Dendritic cell treated with granulocyte-macrophage colony-stimulating factor and Interleukin-4, amounts not matched to agents 40 ng/mL and 50 ng/mL, for 4 days (primary cell): ENCODE results near the gene UBQLN4.
"Not testable (repeated sequence)": the region's sequence is repeated elsewhere in the genome, so short reads cannot be mapped to it uniquely, and the experiment has no call there.

Experiments used
- H3K27ac Mint-ChIP-seq: one replicate; pipeline ENCODE4 v1.8.0; 2022; ENCODE audit warnings: mild to moderate bottlenecking, mixed read lengths
- H3K27me3 Mint-ChIP-seq: one replicate; pipeline ENCODE4 v1.8.0; 2022; ENCODE audit warnings: mild to moderate bottlenecking, mixed read lengths
- H3K36me3 Mint-ChIP-seq: one replicate; pipeline ENCODE4 v1.8.0; 2022; ENCODE audit warnings: low read depth, mixed read lengths
- H3K4me1 Mint-ChIP-seq: one replicate; pipeline ENCODE4 v1.8.0; 2022; ENCODE audit warnings: low read depth, mixed read lengths
- H3K4me3 Mint-ChIP-seq: one replicate; pipeline ENCODE4 v1.8.0; 2022; ENCODE audit warnings: mild to moderate bottlenecking, moderate library complexity, mixed read lengths
- H3K9me3 Mint-ChIP-seq: one replicate; pipeline ENCODE4 v1.8.0; 2022; ENCODE audit warnings: mixed read lengths
- intact Hi-C: fragments of 100-400 bp; cut with micrococcal nuclease; formaldehyde crosslinking; loops from one replicate; pipeline ENCODE4 v1.15.0; 2022

UBQLN4 gene

DNA sequence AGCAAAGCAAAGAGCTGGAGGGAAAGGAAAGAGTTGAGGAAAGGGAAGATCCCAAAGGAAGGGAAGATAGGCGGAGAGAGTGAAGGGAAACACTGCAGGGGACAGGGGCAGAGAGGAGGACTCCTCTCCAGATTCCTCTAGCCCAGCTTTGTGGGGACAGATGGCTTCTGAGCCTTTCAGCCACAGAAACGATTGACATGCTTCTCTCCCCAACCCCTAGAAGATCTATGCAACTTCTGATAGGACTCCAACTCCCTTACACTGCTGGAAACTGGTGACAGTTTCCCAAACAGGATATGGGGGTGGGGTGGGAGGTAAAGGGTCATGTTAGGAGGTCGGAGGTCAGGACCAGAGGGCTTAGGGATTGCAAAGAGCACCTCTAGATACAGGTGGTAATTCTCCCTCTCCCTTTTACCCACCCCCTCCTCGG, 22.2 kb upstream of the UBQLN4 start:
- peak overlapping the region; percentile 14 for H3K27ac Mint-ChIP-seq
- H3K4me3 Mint-ChIP-seq, result no peak overlapping the region
- H3K4me1 Mint-ChIP-seq, result peaks cover 21% of the 10 kb centered on the region
- no peaks in the 10 kb centered on the region for H3K36me3 Mint-ChIP-seq
- H3K9me3 Mint-ChIP-seq, result no peaks in the 10 kb centered on the region
- intact Hi-C loops, result no loop called here
- peaks cover 84% of the 10 kb centered on the region for H3K27me3 Mint-ChIP-seq

DNA sequence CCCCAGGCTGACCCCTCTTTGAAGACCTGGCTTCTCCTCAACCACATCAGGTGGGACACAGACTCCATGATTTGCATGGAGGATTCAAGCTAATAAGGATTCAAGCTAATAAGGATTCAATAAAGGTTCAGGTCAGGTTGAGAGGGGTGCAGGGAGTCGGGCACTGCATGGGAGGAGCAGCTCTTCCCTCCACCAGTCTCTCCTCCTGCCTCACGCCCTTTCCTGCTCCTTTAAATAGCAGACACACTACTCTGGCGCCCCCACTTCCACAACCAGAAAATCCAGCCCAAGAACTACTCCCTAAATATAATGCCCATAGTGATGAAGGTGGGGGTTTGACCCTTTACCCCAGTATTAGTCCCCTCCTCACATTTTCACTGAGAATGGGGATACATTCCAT, 21.6 kb upstream of the UBQLN4 start:
- H3K36me3 Mint-ChIP-seq, result no peaks in the 10 kb centered on the region
- no peak overlapping the region for H3K4me3 Mint-ChIP-seq

DNA sequence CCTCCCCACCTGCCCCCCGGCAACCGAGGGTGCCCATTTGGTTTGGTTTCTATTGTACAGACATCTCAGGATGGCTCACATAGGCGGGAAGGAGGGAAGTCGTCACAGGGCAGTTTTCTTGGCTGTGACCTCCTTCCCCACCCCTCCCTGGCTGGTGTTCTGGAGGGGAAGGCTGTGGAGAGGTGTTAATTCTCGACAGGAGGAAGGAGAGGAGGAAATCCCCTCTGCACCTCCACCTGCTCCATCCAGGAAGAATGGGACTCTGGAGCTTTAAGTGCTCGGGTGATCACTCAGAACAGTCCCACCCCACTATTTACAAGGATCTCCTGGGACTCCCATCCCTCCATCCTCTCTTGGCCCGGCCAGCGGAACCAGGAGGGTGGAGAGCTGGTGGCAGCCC, 21.1 kb upstream of the UBQLN4 start:
- Mint-ChIP-seq H3K9me3 (no peaks in the 10 kb centered on the region), H3K4me1 (peaks cover 24% of the 10 kb centered on the region), H3K27me3 (peaks cover 80% of the 10 kb centered on the region), H3K4me3 (no peak overlapping the region), H3K27ac (no peak overlapping the region), H3K36me3 (no peaks in the 10 kb centered on the region)
- intact Hi-C loops, result no loop called here

More for the DNA sequence above, 21.6 kb upstream of the UBQLN4 start:
- Mint-ChIP-seq H3K4me1 (peaks cover 21% of the 10 kb centered on the region), H3K27me3 (peaks cover 84% of the 10 kb centered on the region), H3K9me3 (no peaks in the 10 kb centered on the region), H3K27ac (peak overlapping the region; percentile 14)
- intact Hi-C loops, result no loop called here

DNA sequence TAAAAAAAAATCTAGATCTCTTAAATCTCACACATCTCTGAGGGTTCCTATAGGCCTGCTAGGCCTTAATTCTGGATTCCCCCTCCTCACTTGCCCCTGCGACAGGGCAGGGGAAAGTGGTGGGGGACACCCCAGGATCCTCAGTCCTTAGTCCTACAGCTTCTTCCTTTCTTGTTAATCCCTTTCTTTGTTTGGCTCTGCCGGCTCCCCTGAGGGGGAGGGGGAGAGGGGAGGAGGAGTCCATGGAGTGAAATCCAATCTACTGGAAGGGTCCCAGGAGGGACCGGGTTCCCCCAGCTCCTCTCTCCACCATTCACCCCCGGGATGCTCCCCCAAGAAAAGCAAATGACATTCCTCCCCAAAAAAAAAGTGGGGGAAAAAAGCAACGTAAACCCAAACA, 20.1 kb upstream of the UBQLN4 start:
- Mint-ChIP-seq H3K27me3 (peaks cover 71% of the 10 kb centered on the region), H3K27ac (no peak overlapping the region), H3K4me3 (no peak overlapping the region), H3K36me3 (no peaks in the 10 kb centered on the region), H3K4me1 (peaks cover 27% of the 10 kb centered on the region), H3K9me3 (no peaks in the 10 kb centered on the region)
- intact Hi-C loops, result no loop called here

DNA sequence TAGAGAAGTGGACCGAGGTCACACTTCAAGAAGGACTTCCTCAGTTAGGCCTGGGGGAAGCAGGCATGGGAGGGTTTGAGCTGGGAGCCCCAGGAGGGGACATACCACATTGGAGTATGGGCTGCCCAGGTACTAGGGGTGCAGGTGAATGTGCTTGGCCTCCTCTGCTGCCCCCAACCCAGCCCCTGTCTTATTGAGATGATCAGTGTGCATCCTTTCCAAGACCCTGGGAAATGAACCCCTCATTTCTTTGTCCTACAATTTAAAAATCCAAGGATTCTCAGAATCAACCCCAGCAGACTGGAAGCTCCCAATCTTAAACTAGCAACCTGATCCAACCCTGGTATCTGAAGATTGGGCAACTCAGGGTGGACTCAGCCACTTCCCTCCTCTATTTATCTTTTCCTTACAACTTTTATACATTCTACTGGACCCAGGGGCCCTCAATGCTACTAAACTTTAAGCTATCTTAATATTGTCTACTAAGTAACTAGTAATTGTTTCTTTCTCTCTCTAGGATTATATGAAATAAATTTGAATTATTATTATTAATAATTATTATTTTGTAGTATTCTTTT, 19.6 kb upstream of the UBQLN4 start:
- H3K27me3 Mint-ChIP-seq, result peaks cover 67% of the 10 kb centered on the region
- no peak overlapping the region for H3K4me3 Mint-ChIP-seq
- peaks cover 27% of the 10 kb centered on the region for H3K4me1 Mint-ChIP-seq
- H3K9me3 Mint-ChIP-seq, result no peaks in the 10 kb centered on the region
- intact Hi-C loops, result no loop called here
- no peaks in the 10 kb centered on the region for H3K36me3 Mint-ChIP-seq
- no peak overlapping the region for H3K27ac Mint-ChIP-seq

DNA sequence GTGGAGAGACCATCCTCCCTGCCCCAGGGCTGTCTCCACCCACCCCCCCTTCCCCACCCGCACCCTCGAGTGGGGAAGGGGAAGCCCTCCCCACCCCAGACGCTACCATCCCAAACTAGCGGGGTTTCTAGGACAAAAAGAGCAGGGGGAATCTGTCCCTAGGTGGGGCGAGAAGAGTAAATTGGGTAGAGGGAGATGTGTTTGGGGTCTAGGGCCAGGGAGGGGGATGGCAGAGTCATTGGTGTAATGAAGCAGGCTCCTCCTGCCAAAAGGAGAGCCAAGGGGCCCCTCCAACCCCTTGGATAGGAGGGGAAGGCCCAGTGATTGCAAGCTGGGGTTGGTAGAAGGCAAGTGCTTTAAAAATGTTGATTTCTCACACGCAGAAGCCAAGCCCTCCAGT, 18.7 kb upstream of the UBQLN4 start:
- Mint-ChIP-seq H3K36me3 (no peaks in the 10 kb centered on the region), H3K4me3 (no peak overlapping the region), H3K27ac (no peak overlapping the region), H3K4me1 (peaks cover 27% of the 10 kb centered on the region), H3K27me3 (peaks cover 60% of the 10 kb centered on the region), H3K9me3 (no peaks in the 10 kb centered on the region)
- intact Hi-C loops, result no loop called here

DNA sequence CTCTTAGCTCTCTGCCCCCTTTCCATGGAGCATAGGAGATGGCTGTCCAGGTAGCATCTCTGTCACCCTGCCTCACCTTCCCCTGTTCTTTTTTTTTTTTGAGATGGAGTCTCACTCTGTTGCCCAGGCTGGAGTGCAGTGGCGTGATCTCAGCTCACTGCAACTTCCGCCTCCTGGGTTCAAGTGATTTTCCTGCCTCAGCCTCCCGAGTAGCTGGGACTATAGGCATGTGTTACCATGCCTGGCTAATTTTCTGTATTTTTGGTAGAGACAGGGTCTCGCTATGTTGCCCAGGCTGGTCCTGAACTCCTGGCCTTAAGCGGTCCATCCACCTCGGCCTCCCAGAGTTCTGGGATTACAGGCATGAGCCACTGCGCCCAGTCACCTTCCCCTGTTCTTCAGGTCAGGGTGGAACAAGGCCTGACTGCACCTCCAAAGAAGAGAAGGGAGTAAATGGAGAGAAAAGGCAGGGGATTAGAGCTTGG, 17.8 kb upstream of the UBQLN4 start:
- H3K27ac Mint-ChIP-seq, intact Hi-C loops, H3K36me3 Mint-ChIP-seq, H3K4me3 Mint-ChIP-seq, H3K9me3 Mint-ChIP-seq: not testable (repeated sequence)
- H3K27me3 Mint-ChIP-seq, result peaks cover 51% of the 10 kb centered on the region
- H3K4me1 Mint-ChIP-seq, result peaks cover 20% of the 10 kb centered on the region

DNA sequence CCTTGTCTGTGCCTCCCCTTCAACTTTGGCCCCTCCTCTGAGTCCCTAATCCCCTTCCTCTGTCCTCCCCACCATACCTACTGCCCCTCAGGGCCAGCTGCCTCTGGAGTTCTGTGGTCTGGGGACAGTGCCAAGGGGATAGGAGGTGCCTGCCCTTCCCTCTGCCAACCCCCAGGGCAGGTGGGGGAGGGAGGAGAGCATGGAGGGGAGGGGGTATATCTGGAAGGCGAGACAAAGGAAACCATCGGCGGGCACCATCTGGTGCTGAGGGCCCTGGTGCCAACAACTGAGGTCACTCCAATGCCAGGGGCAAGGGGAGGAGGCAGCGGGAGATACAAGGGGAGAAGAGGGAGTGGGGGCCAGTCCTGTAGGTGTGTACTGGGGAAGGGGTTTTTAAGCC, 16.9 kb upstream of the UBQLN4 start:
- H3K4me1 Mint-ChIP-seq, result peaks cover 16% of the 10 kb centered on the region
- no peaks in the 10 kb centered on the region for H3K36me3 Mint-ChIP-seq
- no peak overlapping the region for H3K27ac Mint-ChIP-seq
- intact Hi-C loops, result no loop called here
- no peak overlapping the region for H3K4me3 Mint-ChIP-seq
- H3K27me3 Mint-ChIP-seq, result peaks cover 43% of the 10 kb centered on the region
- no peaks in the 10 kb centered on the region for H3K9me3 Mint-ChIP-seq

DNA sequence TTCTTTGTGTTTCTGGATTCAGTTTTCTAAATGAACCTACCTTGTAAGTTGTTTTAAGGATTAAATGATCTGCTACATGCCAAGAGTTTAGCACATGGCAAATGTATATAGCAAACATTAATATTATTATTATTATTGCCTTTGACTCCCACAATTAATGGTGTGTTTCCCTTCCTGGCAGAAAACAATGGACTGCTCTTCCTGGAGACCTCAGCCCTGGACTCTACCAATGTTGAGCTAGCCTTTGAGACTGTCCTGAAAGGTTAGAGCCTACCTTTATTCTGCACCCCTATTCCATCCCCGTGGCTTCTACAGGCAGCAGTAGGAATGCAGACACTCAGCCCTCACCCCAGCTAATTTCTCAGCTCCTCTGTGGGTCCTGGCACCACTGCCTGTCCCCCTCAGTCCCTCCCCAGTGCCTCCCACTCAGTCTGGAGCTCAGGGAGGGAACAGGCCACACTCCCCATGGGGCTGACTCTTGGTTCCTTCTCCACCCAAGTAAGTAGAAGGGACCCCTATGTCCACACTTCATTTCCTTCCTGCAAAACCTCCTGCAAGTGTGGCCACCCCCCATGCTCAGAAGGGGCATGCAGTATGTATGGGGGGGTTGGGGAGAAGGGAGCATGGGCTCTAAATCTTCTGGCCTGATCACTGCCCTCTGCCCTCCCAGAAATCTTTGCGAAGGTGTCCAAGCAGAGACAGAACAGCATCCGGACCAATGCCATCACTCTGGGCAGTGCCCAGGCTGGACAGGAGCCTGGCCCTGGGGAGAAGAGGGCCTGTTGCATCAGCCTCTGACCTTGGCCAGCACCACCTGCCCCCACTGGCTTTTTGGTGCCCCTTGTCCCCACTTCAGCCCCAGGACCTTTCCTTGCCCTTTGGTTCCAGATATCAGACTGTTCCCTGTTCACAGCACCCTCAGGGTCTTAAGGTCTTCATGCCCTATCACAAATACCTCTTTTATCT, 16.2 kb upstream of the UBQLN4 start:
- Mint-ChIP-seq H3K9me3 (no peaks in the 10 kb centered on the region), H3K27ac (no peak overlapping the region), H3K27me3 (peaks cover 36% of the 10 kb centered on the region), H3K4me3 (no peak overlapping the region), H3K4me1 (peaks cover 15% of the 10 kb centered on the region), H3K36me3 (no peaks in the 10 kb centered on the region)
- intact Hi-C loops, result no loop called here

DNA sequence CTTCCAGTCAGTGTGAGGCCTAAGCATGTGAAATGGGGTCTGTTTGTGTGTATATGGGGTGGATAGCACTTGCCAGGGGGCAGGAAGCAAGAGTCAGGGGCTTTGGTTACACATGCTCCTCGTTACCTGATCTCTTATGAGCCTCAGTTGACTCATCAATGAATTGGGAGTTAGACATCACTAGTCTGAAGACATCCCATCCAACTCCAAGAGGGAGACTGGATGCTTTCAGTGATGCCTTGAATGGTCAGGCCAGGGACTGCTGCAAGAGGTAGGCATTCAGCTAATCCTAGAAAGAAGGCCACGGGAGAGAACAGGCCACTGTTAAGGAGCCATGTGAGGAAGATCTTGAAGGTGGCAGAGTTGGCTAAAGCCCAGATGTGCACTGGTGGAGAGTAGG, 13.7 kb upstream of the UBQLN4 start:
- Mint-ChIP-seq H3K27ac (no peak overlapping the region), H3K36me3 (no peaks in the 10 kb centered on the region), H3K9me3 (no peaks in the 10 kb centered on the region), H3K27me3 (peaks cover 21% of the 10 kb centered on the region), H3K4me1 (peaks cover 18% of the 10 kb centered on the region), H3K4me3 (no peak overlapping the region)
- intact Hi-C loops, result loop anchor here (2.0 kb wide), 1 partner anchor 128 kb away; no protein-coding TSS in a partner anchor

DNA sequence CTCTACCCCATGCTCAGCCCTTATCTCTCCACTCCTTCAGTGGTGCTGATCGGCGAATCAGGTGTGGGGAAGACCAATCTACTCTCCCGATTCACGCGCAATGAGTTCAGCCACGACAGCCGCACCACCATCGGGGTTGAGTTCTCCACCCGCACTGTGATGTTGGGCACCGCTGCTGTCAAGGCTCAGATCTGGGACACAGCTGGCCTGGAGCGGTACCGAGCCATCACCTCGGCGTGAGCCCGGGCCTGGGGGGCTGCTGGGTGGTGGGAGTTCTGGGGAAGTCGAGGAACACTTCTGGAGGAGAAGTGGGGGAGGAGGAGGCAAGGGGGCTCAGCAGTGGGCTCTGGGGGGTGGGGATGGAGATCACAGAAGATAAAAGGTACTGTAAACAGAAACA, 12.3 kb upstream of the UBQLN4 start:
- H3K27me3 Mint-ChIP-seq, result peaks cover 14% of the 10 kb centered on the region

DNA sequence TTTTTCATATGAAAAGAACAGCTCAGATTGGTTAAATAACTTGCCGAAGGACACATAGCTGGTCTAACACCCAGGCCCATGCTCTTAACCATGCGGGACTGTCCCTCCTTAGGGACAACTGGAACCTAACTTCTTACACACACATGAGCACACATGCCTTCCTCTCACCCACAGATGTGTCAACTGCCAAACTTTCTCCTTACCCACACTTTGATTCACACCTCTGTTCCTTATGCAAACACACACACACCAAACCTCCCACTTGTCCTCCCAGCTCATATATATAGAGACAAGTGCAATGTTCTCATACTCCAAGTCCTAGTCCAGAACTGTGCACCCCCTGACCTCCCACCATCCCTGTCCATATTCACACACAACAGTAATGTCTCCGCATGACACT, 11.6 kb upstream of the UBQLN4 start:
- Mint-ChIP-seq H3K27ac (no peak overlapping the region), H3K4me1 (peaks cover 29% of the 10 kb centered on the region), H3K36me3 (no peaks in the 10 kb centered on the region), H3K27me3 (peaks cover 9% of the 10 kb centered on the region), H3K4me3 (no peak overlapping the region), H3K9me3 (no peaks in the 10 kb centered on the region)
- intact Hi-C loops, result no loop called here

More for the DNA sequence above, 12.3 kb upstream of the UBQLN4 start:
- Mint-ChIP-seq H3K4me3 (no peak overlapping the region), H3K4me1 (peaks cover 28% of the 10 kb centered on the region), H3K27ac (no peak overlapping the region), H3K36me3 (no peaks in the 10 kb centered on the region), H3K9me3 (no peaks in the 10 kb centered on the region)
- intact Hi-C loops, result loop anchor here (2.0 kb wide), 1 partner anchor 127 kb away; no protein-coding TSS in a partner anchor

DNA sequence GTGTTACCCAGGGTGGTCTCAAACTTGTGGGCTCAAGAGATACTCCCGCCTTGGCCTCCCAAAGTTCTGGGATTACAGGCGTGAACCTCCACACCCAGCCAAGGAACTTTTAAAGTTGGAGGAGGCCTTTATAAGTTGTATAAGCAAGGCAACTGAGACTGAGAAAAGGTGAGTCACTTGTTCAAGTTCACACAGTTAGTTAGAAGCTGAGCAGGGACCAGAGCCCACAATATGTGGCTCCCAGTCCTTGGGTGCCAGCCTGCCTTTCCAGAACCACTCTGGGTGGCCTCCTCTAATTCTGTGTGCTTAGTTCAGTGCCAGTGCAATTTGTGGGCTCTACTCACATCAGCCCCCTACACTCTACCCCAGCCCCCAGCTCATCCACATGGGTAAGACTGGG, 11.0 kb upstream of the UBQLN4 start:
- Mint-ChIP-seq H3K36me3 (no peaks in the 10 kb centered on the region), H3K4me3 (no peak overlapping the region), H3K27me3 (peaks cover 7% of the 10 kb centered on the region), H3K27ac (no peak overlapping the region), H3K9me3 (no peaks in the 10 kb centered on the region), H3K4me1 (peaks cover 24% of the 10 kb centered on the region)
- intact Hi-C loops, result no loop called here

DNA sequence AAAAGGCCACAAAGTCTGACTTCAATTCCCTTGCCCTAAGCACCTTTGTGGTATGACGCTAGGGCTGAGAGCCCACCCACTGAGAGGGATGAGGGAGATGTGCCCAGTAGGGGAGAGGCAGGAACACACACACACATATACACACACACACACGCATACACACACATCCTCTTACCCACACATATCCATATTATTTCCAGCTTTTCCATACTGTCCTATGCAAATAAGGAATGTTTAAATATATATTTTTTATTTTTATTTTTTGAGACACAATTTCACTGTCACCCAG, 10.3 kb upstream of the UBQLN4 start:
- intact Hi-C loops, result no loop called here

More for the DNA sequence above, 10.3 kb upstream of the UBQLN4 start:
- Mint-ChIP-seq H3K27me3 (peaks cover 7% of the 10 kb centered on the region), H3K27ac (no peak overlapping the region), H3K4me3 (no peak overlapping the region), H3K36me3 (peaks cover 6% of the 10 kb centered on the region), H3K4me1 (peaks cover 29% of the 10 kb centered on the region), H3K9me3 (no peaks in the 10 kb centered on the region)
